ENCODE results near the gene DDX24.

The DDX24 gene

DNA sequence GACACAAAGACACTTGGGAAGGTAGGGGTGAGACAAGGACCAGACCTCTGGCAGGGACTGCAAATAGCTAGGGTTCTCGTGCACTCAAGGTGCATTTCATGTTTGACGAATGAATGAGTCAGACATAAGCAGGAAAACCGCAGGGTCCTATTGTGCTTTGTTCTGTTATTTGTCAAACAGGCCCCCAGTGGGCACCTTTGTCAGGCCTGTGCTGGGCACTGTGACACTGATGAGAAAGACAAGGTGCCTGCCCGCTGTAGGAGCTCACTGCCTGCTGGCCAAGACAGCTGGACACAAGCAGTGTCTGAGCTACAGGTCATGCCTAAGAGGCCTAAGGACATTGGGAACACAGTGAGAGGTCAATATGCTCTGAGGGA lies 52.6 kb downstream of the DDX24 start:
- DNase-seq: no peak

DNA sequence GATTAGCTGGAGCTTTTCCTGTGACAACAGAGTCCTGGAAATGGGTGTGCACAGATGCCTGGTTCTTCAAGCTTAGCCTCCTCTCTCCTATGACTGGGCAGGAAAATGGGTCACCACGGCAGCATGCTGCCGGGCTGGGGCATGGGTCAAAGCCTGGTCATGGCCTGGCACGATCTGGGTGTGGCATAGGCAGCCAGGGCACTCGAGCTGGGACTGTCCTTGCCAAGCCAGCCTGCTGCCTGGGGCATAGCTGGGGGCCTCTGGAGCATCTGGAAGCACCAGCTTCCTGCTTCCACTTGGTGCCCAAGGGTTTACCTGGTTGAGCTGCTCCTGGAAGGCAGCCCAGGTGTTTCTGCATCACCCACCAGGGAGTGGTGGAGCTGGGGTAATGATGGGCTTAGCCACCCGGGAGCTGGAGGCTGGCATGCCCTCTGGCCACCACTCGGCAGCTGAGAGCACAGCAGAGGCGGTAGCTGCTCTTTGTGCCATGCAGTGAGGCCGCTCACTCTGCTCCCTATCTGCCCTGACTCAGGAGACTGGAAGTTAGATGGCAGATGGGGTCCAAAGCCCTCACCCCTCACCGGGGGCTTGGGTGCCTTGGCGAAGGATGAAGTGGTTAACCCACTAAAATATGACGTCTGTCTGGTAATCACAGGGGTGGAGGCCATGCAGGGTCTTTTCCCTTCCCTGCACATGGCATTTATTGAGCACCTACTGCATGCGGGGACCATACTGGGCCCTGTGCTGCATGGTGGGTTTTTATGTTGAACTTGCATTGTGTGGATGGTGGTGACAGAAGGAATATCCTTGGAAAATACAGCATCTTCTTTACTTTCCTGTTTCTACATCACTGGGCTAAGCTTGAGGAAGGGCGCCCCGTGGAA lies 53.2 kb downstream of the DDX24 start:
- DNase-seq: no peak

DNA sequence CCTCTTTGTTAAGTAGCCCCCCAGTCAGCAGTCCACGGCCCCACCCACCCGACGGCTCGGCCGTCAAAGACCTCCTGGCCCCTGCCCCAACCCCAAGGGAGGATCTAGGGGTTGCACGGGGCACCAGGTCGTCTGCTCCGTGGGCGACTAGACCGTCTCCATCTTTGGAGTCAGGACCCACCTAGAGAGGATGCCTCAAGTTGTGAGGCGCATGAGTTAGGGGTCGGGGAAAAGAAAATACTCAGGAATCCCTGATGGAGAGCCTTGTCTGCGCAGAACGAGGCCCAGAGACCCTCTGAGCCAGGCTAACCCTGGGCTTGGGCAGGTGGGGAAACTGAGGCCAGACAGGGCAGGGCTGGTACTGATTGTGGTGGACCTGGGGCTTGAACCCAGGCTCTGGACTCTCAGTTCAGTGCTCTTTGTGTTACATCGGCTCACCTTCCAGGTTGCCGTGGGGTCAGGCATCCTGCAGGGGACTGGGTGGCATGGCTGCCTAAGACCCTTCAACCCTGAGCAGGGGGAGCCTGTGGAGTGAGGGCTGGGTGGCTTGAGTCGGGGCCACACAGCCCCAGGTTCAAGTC lies 54.0 kb downstream of the DDX24 start:
- DNase-seq: no peak

DNA sequence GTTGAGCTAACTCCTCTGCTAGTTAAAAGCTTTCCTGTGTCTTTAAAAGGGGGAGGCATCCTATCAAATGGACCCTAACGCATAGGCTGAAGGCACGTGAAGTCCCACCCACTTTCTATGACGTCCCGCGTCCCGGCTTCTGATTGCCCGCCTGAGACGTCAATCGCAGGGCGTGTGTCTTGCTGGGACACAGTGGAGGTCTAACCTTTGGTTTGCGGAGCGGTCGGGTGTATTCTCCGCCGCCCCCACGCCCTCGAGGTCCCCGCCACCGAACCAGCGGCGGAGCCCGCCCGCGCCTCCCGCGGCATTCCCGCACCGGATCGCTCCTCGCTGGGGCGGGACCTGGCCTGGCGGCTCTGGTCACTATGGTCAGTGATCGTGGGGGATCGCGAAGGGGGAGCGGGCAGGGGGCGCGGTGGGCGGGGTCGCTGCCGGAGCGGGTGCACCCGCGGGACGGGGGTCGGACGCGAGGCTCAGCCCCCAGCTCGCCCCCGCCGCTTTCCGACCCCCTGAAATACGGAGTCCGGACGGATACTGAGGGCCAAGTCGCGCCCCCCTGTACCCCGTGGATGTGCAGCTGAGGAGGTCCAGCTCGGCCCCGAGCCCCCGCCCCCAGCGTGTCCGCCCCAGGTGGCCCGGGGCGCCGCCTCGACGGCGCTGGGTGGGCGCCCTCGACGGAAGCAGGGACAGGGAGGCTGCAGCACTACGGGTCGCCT lies 54.7 kb downstream of the DDX24 start, which contains the start of gene OTUB2:
OTUB2 (plus strand) TSS at position 168 of the 716 bp plus-strand sequence; CDS start at position 366, 198 bp downstream.
- DNase-seq: peak; percentile 92

DNA sequence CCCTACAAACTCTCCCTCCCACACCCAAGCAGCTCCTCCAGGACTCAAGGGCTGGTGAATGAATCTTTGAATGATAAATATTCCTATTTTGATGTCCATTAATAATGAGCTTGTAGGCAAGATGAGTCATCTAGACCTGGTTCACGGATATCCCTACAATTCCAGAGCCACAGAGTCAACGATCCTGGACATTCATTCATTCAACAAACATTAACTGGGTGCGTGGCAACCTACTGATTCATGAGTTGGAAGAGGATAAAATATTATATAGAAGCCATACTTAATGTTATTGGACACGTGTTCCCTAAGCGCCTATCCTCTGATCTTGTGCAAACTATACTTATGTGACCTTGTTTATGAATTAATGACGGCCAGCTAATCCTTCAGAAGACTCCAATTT lies 55.3 kb downstream of the DDX24 start:
- DNase-seq: no peak

DNA sequence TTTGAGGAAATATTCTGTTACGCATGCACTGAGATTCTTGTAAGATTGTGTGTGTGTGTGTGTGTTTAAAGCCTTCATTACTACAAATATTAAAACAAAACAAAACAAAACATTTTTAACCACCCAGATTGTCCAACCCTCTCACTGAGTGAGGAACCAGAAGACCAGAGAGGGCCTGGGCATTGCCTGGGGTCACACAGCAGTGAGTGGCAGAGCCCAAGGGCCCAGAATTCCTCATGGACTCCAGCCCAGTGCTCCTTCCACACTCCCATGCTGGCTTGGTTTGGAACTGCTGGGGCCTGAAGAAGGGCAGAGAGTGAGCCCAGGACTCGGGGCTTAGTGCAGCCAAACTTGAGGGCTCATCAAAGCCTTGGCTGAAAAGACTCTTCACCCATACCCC lies 56.5 kb downstream of the DDX24 start:
- DNase-seq: no peak

DNA sequence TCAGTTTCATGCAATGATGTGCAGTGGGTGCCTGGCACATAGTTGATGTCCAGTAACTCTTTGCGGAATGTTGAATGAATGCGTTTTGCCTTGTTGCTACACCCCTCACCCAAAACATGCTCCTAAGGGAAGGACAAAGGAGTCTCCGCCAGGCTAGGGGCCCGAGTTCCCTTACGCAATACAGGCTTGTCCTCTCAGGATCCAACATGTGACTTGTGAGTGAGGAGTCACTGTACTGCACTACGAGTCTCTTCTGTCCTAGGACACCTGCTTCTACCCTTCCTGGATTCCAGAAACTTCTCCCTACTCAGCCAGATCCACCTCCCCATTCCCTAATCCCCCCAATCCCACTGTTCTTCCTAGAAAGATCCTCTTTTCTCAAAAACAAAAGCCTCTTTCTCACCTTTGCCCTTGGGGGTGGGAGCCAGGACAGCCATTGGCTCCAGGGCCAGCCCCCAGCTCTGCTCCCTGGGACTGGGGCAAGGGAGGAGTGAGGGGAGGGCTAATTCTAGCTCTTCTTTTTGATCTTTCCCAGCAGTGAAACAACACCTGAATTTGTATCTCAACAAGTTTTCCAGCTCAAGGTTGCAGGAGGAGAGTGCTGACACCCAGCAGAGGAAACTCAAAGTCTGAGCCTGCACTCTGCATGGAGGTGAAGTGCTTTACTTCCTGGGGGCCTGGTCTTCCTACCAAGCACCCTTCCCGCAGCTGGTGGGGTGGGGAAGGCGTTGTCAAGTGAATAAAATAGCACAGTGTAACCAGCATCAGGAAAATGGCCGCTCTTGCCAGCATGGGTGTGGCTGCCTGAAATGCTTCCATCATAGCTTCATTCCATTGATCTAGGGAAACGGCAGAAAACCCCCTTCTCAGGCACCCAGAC lies 58.2 kb downstream of the DDX24 start:
- DNase-seq: no peak

DNA sequence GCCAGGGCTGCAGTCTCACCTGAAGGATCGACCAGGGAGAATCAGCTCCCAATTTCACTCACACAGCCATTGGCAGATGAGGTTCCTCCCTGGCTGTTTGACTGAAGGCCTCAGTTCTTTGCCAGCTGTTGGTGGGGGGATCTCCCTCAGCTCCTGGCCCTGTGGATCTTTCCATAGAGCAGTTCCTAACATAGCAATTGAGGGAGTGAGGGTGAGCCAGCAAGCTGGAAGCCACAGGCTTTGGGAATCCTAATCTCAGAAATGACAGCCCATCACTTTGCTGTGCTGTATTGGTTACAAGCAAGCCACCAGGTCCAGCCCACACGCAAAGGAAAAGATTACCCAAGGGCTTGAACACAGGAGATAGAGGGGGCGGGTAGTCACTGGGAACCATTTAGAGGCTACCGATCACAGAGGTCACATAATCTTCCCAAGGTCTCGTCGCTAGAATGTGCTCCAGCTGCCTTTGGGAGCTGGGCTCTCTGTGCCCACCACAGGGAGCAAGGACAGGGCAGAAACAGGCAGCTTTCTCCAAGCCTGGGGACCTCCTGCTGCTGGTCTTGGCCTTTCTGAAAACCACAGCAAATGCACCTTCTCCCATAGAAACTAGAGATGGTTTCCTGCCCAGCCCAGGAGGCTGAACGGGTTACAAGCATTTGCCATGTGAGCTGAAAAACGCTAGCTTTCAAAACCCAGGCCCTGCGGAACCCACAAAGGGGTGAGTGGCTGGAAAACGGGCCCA lies 59.4 kb downstream of the DDX24 start:
- DNase-seq: no peak

DNA sequence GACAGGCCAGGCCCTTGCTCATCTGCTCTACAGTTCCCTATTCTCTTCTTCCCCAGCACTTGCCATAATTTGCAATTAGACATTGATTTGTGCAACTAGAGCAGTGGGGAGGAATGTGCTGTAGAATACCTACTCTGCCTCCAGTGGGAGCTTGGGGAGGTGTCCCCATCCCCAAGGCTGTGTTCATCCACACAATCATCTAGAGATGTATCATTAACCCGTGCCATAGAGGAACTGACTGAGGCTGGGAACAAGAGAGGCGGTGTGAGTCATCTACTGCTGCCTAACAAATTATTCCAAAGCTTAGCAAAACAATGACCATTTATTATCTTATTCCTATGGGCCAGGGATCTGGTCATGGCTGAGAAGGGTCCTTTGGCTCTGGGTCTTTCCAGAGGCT lies 60.0 kb downstream of the DDX24 start:
- no peak for DNase-seq

DNA sequence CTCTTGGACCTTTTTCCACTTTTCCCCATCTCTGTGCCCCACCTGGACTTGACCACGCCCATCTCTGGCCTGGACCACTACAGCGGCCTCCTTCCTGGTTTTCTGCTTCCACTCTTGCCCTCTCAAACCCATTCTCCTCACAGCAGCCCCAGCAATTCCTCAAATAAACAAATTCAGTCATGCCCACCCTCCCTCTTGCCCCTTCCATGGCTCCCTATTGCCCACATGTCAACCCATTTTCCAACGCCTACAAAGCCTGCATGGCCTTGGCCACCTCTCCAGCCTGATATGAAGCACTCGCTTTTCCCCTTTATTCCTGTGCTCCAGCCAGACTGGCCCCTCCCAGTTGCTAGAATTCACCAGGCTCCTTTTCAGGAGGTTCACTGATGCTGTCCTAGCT lies 60.7 kb downstream of the DDX24 start:
- no peak for DNase-seq

DNA sequence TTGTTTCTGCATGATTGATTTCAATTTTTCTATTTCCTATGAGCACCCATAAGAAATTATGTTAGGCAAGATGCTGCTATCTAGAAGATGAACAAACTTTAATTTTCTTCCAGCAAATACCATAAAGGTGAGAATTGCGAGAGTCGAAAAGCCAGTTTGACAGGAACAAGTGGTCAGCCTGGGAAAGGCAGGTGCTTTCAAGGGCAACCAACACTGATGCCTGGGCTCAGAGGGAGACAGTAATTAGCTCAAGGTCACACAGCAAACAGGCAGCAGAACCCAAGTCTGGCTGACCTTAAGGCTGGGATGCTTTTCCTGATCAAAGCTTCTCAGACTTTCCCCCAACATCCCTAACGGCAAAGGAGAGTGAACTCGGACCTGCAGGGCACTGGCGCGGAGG lies 61.7 kb downstream of the DDX24 start:
- DNase-seq: no peak

DNA sequence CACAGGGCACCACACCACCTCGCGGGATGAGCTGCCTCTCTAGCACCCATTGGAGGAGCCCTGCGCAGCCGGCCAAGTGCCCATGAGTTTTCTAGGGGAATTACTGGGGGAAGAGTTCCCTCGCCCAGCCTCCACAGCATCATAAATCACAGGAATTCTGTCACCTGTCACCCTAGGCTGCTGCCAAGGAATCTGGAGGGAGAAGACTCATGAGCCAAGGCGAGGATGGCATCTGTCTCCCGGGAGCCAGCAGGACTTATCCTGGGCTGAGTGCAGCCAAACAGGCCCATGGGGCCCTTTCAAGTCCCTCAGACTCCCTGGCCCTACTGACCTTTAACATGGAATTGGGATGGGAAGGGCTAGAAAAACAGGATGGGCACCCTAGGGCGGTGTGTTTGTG lies 62.7 kb downstream of the DDX24 start:
- DNase-seq: no peak

DNA sequence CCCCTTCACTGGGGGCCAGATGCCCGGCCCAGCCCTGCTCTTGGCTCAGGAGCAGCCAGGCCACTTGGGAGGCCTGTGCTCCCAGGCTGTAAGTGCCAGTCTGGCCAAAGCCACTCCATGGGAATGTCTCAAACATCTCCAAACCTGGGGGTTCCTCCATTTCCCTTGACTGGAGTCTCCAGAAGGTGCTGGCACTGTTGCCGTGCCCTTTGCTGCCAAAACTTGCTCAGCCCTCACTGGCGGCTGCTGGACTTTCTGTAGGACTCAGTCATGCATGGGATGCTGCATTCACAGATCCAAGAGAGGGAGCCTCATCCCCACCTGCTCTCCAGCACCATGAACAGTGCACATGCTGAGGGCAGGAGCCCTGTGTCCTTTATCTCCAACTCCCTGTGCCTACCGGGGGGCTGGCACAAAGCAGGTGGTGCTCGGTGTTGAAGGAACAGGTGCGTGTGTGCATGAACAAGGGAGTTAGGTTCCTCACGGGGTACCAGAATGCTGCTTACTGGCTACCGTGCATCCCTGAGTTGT lies 64.5 kb downstream of the DDX24 start:
- no peak for DNase-seq

DNA sequence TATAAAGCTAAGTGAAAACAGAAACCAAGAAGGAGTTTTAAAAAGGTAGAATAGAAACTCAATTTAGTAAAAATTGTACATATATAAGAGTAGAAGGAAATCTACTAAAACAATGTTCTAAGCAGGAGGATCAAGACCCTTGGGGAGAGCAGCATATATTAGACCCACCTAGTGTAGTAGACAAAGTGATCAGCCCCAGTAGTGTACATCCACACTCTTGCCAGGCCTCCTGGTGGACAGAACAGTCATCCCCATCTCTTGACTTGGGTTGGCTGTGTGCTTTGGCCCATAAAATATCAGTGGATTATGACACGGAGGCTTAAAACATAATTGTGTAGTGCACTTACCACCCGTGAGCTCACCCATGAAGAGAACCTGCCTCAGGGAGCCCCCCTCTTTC lies 65.8 kb downstream of the DDX24 start:
- no peak for DNase-seq

DNA sequence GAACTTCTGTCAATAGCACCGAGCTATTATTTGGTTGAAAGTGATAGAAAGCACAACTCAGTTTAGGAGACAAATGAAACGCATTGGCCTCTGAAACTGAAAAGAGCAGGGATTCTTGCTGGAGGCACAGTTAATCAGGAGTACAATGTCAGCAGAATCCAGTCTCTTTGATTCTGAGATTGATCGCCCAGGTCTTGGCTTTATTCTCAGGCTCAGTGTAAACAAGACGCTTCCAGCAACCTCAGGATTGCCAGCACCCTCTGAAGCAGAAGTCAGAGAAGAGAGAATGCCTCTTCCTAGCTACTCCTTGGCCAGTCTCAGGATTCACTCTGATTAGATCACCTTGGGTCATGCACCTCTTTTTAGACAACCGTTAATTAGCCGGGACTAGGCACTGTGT lies 66.6 kb downstream of the DDX24 start:
- no peak for DNase-seq

DNA sequence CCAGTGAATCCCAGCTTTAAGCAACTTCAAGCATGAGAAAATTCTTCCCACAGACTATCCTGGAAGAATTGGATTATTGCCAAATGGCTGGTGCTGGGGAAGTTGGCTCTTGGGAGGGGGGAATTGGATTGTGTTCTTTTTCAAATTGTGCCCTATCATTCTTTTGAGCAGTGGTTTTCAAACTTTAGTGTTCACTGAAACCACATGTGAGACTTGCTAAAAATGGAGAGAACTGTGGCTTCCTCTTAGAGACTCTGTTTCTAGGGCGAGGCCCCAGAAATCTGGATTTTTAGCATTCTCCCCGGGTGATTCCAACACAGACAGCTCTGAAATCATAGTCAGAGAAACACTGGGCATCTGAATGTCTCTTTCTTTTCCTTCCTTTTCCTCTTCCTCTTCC lies 69.2 kb downstream of the DDX24 start:
- DNase-seq: no peak

DNA sequence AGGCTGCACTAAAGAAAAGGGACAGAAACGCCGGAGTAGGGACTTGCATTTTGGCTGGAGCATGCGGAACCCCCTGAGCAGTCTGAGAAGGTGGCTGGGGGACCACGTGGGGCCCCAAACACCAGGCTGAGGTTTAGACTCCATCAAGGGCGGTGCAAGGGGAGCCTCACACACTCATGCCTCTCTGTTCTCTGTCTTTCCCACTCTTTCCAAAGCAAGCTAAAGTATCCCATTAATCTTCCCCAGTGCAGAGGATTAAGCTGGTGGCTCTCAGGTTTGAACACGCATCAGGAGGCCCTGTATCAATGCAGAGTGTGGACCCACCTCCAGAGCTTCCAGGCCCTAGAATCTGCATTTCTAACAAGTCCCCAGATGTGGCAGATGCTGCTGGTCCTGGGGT lies 70.4 kb downstream of the DDX24 start:
- no peak for DNase-seq

DNA sequence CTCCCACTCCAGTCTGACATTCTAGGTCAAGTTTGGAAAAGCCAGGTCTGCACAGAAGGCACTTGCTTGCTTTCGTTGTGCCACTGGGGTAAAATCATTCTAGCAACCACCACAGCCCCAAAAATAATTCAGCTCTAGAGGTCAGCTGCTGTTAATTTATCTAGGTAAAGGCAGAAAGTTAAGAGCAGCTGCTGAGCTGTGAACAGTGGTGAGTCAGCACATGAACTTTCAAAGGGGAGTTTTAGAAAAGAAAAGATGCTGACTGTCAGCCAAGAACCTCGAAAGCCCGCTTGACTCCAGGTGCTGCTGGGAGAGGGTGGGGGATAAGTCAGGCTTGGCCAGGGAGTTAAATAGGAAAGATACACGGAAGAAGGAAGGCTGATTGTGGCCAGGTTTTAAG lies 71.2 kb downstream of the DDX24 start:
- DNase-seq: no peak

DNA sequence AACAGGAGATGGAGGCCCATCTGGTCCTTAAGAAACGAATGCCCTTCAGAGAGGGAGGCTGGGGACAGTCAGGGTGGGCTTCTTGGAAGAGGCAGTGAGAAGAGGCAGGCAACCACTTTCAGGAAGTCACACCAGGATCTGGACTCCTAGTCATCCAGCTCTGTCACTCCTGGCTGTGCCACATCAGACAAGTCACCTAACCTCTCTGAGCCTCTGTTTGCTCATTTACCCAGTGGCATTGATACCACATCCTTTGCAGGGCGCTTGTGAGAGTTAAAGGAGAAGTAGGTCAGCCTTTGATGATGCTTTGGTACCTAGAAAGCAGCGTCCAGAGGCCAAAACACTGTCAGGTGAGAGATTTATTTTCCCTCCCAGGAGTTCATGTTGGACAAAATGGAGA lies 72.8 kb downstream of the DDX24 start:
- DNase-seq: no peak

DNA sequence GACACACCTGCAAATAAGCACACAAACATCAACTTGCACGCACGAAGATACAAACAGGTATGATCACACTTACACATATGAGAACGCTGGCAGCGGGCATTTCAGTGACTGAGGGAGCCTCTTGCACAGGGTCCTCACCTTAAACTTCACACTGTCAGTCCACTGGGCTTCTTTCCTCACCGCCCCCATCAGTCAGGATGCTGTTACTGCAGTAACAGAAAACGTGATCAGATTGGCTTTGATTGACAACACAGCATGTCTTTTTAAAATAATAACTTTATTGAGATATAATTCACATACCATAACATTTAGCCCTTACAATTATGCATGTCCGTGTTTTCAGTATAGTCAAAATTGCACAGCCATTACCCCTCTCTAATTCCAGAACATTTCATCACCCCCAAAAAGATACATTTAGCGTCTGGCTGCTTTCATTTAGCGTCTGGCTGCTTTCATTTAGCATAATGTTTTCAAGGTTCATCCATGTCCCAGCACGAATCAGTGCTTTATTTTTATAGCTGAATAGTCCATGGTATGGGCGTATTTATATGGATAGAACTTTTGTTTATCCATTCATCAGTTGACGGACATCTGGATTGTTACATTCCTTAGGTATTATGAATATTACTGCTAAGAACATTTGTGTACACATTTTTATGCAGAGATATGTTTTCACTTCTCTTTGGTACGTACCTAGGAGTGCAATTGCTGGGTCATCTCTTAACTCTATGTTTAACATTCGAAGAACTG lies 75.5 kb downstream of the DDX24 start:
- DNase-seq: no peak

DNA sequence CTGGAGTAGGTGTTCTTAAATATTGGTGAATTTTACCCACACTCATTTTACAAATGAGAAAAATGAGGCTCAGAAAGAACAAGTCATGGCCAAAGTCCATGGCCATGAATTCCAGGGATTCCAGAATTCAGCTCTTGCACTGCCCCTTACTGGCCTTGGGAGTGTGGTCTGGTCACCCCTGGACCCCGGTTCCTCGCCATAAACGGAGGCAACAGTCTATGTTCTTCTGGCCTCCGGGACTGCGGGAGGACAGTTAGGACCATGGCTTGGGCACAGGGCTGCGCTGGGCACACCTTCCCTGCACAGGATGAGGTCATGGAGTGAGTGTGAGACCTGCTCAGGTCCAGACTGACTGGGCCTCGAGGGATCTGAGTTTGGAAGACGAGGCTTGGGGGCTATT lies 77.0 kb downstream of the DDX24 start:
- no peak for DNase-seq

Measured in effector CD4-positive, alpha-beta T cell (primary cell).